Measurements from ENCODE around the gene NIT2. TPM values are rescaled to one million over a fixed set of nuclear protein-coding genes. Genes with fewer than 3 reads are reported as not detected.

The NIT2 gene
- total RNA-seq, 1 donor from 2014 or later, result 56.7 TPM

DNA sequence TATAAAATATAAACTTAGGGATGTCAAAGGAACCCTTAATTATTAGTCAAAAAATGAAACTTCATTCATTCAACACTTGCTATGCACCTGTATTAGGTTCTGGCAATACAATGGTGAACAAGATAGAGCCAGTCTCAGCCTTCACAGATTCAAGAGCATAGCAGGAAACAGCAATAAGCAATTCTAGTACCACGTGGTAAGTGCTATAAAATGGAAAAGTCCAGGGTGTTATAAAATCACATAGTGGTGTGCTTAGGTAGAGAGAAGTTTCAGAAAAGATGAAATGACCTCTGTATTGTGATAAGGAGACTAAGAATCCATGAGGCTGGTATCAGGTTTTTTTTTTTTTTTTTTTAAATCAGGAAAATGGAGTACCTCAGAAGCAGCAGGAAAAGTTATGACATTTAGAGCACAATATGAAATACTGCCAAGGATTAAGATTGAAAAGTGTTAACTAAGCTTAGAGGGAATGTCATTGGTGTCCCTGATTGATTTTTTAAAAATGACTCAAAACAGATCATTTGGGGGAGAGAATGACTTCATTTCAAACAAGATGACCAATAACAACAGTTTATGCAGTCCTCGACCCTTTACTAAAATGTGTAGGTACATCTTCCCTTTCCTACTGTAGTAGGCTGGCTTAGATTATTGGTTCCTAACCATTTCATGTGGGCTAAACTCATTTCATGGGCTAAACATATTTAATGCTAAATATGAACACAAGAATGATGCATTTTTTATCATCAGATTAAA is 61.3 kb downstream of the NIT2 start:
- no peak for DNase-seq (ENCODE audit: low spot score)

DNA sequence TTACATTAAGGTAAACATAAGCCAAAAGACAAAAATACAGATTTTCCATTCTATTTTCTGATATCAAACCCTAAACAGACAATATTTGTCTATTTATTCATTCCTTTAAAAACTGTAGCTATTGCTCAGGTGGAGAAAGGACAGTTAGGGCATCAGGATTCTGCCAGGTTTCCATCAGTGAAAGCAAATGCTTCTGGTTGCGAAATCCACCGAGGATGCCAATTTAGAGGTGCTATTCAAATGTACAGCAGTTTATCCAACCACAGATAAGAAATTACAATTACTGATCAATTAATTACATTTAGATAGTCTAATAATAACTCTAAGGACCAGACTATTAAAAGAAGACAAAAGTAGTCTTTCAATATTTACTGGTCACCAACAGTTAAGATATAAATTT is 62.4 kb downstream of the NIT2 start:
- no peak for DNase-seq (ENCODE audit: low spot score)

DNA sequence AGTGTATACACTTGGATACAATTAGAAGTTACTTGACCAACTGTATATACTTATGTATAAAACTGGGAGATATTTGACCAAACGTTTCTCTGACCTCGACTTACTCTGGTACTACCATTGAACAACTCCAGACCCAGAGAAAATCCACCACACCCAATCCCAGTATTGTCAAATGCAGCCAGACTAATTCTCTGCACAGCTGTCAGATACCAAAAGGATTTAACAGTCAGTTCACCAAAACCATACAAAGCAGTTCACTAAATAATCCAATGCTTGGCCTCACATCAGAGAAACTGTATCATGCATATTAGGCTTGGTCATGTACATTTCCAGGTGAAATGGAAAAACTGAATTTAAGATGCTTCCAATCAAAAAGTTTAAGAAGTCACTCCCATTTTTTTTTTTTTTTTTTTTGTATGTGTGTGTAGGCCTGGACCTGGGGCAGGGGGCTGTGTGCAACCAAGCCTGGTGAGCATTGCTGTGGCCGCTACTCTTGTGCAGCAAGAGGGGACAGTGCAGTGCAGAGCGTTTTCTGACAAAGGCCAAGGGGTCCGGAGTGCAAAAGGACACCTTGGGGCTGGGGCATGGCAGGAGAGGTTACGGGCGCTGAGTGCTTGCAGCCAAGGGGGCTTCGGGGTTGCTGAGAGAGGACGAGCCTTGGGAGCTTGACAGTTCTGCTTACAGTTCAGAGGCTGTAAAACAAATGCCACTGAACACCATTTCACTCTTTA is 64.9 kb downstream of the NIT2 start:
- no peak for DNase-seq (ENCODE audit: low spot score)

DNA sequence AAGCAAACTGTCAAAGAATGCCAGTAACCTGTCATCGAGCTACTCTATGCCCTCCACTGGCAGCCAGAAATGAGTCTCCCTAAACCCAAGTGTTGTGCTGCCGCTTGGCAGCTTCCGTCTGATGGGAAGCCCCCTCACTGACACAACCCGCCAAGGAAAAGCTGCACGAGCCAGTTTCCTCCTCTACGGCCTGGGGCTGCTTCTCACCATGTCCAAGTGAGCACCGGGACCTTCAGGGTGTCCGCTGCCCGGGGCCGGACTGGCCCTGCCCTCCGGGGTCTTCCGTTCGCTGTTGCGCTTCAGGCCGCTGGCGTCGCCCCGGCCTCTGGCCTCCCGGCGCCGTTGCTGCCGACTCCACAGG is 65.8 kb downstream of the NIT2 start:
- no peak for DNase-seq (ENCODE audit: low spot score)

DNA sequence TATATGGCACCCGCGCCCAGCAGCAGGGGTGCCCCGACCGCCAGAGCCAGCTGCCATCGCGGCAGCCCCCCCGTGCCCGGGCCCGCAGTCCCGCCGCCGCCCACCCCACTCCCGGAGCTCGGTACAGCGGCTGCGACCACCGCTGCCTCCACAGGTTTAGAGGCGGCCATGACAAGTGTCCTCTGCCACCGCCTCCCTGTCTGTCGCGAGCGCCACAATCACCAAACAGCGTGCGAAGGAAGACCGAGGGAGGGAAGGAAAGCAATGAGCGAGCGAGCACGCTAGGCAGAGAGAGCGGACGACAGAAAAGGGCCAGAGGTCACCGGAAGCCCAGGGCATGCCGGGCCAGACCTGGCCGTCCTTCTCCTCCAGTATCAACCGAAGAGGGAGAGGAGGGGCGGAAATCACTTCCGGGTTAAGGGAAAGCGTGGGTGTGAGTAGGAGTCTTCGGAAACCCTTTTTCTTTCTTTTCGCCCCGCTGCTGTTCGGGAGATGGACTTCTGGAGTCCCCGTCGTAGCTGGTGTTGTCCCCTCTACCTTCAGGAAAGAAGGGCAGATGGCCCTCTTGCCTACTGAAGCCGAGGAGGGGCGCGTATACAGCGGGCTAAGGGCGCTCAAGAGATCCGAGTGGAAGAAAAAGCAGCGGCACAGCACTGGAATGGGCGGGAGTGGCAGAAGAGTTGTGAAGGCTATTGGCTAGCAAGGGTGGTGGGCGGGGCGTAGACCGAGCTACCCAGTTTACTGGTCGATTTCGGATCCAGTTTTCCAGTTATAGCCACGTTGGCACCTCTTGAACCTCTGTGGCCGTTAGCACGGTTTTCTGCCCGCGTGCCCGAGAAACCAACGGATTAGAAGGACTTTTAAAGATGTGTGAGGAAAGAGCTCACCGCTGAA is 66.5 kb downstream of the NIT2 start, which contains the start of the genes LNP1 and TOMM70:
Gene LNP1 (plus strand): TSS at position 760 of the 894 bp plus-strand sequence. CDS start 28,191 bp downstream, outside the sequence.
Gene TOMM70 (minus strand): TSS at position 310 of the 894 bp plus-strand sequence. CDS start 140 bp downstream, at position 170.
- DNase-seq (ENCODE audit: low spot score), result peak; percentile 95

DNA sequence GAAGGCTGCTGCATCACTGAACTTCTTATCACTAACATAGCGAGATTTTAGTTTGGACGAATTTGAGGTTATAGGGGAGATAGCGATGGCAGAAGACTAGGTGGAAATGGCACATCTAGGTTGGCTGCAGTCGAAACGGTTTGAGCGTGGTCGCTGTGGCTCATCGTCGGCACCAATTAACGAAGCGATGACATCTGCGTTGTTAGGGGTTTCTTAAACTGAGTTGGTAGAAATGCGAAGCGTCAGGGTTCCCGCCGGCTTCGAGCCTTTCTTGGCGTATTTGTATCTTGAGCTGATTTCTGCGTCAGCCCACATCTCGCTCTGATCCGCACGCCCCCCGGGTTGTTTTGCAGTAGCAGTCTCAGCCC is 67.1 kb downstream of the NIT2 start:
- no peak for DNase-seq (ENCODE audit: low spot score)

DNA sequence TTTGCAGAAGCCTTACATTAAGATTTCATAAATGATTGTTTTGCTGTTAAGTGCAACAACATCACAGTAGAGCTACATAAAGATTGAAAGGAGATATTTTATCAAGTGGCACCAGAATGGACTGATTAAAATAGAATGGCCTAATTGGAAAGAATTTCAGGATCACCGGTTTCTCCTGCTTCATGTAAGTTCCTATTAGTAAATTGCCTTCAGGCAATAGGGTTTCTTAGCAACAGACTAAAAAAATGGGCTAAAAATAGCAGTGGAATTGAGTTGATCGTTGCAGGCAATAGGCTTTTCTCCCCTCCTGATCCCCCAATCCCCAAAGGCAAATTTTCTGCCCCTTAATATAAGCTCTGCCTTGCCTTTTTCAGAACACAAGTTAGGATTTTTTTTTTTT is 67.7 kb downstream of the NIT2 start:
- DNase-seq (ENCODE audit: low spot score), result no peak

DNA sequence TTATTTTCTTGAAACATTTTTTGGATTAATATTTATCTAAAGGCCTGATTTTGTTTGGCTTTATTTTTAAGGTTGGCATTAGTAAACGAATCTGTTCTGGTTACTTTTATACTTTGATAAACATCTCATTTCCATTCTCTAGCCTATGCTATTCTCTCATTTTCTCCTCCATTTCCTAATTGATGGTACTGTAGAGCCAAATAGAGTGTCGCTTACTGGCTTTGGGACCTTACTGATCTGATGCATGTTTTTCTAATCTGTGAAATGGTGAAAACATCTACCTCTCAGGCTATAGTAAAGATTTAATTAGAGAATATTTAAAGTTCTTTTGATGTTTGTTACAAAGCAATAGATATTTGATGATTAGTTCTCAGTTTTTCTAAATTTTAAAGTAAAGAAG is 68.3 kb downstream of the NIT2 start:
- DNase-seq (ENCODE audit: low spot score), result no peak

DNA sequence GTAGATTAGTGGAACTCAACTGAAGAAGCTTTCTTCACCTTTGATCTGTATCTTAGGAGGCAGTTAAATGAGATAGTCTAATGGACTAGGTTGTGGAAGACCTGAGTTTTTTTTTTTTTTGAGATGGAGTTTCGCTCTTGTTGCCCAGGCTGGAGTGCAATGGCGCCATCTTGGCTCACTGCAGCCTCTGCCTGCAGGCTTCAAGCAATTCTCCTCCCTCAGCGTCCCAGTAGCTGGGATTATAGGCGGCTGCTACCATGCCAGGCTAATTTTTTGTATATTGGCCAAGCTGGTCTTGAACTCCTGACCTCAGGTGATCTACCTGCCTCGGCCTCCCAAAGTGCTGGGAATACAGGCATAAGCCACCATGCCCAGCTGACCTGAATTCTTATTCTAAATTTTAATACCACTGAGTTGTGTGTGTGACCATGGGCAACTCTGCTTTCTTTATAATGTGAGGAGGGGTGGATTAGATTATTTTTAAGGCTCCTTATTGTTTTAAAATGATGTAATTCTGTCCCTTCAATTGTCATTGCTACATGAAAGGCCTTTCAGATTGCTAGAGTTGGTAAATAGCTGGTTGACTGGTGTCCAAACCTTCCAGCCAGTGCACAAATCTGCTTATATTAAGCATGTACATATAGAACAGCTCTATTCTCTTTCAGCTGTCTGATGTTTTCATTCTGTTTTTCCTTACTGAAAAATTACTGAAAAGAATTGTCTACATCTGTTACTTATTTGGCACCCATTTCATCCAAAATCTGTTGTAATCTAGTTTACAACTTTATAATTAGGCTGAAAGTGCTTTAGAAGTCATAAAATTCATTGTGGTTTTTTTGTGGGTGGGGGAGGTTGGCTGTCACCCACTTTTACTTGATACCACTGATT is 69.0 kb downstream of the NIT2 start:
- DNase-seq (ENCODE audit: low spot score), result no peak

DNA sequence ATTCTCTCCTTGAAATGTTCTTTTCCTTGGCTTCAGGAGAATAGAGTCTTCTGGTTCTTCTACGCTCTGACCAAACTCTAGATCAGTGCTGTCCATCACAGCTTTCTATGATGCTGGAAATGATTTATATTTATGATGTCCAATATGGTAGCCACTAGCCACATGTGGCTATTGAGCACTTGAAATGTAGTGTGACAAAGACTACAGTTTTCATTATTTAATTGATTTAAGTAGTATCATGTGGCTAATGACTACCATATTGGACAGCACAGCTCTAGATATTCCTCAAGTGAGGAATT is 69.6 kb downstream of the NIT2 start:
- DNase-seq (ENCODE audit: low spot score), result no peak

DNA sequence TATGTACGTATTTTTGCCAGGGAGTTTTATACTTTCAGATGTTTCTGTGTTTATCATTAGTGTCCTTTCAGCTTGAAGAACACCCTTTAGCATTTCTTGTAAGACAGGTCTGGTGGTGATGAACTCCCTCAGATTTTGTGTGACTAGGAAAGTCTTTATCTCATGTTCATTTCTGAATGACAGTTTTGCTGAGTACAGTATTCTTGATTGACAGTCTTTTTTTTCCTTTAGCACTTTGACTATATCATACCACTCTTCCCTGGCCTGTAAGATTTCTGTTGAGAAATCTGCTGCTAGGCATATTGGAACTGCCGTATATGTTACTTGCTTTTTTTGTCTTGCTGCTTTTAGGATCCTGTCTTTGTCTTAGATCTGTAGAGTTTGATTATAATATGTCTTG is 72.6 kb downstream of the NIT2 start:
- no peak for DNase-seq (ENCODE audit: low spot score)

DNA sequence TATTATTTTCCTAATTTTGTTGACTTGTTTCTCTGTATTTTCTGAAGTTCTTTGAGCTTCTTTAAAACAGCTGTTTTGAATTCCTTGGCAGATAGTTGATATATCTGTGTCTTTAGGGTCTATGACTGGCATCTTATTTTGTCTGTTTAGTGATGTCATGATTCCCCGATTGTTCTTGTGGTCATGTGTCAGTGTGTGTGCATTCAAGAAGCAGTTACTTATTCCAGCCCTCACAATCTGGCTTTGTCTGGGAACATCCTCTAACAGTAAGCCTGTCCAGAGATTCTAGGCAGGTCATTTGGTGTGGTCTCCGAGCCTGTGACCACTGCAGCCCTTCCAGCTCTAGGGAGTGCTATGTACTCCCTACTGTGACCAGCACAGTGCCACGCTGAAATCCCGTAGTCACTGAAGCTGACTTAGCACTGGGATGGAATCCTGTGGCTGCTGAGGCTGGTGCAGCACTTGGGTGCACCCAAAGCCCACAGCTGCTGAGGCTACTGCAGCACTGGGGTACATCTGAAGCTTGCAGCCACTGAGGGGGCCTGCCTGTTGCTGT is 73.5 kb downstream of the NIT2 start:
- DNase-seq (ENCODE audit: low spot score), result no peak

Other genes with a start within 250 kb of the NIT2 start
- gene FILIP1L, start 220.3 kb upstream of the NIT2 start, total RNA-seq, result 48.5 TPM
- 42.0 TPM for gene TBC1D23, start 73.8 kb upstream of the NIT2 start, total RNA-seq
- 47.8 TPM for gene TOMM70, start 66.3 kb downstream of the NIT2 start, total RNA-seq
- 1.3 TPM for gene LNP1, start 66.8 kb downstream of the NIT2 start, total RNA-seq
- 32.0 TPM for gene TMEM45A, start 157.9 kb downstream of the NIT2 start, total RNA-seq